T-cell (primary cell): Measurements from ENCODE around the gene LRRC75A. TPM values are rescaled to one million over a fixed set of nuclear protein-coding genes. Genes with fewer than 3 reads are reported as not detected.

Source experiments
- ATAC-seq, 4 experiments: fragments of 200-7000 bp in 3 of 4; fragments of 150-1000 bp in 1 of 4; cut with Tn5 transposase; replicated peaks in 1 of 4; 1 replicate in 3 of 4; 2 replicates in 1 of 4; pipeline ENCODE4 v1.10.0; 2021; ENCODE audit warnings: moderate library complexity in 3 of 4, mild to moderate bottlenecking in 2 of 4, moderate number of reproducible peaks in 1 of 4
- CTCF ChIA-PET, 2 donors: fragments of 300-600 bp; sonication (Branson Sonifier 250); formaldehyde crosslinking; loops; one replicate each; lab custom pipeline; 2022; ENCODE audit warnings: antibody characterized with exemption in 2 of 2; lab: Charles Lee
- POLR2A ChIA-PET, 2 donors: fragments of 300-600 bp; sonication (Branson Sonifier 250); formaldehyde crosslinking; loops; one replicate each; lab custom pipeline; 2022; ENCODE audit warnings: antibody characterized with exemption in 2 of 2; lab: Charles Lee
- DNase-seq, 35 experiments: peaks; one replicate each; pipeline versions ENCODE4 v3.0.0 to v3.0.0-alpha.2; 2013 to 2023
- H3K27ac ChIP-seq: one replicate; pipeline ENCODE4 v1.5.1; 2013; ENCODE audit warnings: low read length
- H3K27me3 ChIP-seq, 2 experiments: replicated peaks in 1 of 2; 1 replicate in 1 of 2; 2 replicates in 1 of 2; pipeline versions ENCODE4 v1.6.1 to v1.7.0; 2013; ENCODE audit warnings: low read length in 1 of 2, mixed read lengths in 1 of 2; ENCODE audit not compliant: control insufficient read depth in 2 of 2, insufficient read depth in 2 of 2; ENCODE audit errors: extremely low read depth in 1 of 2
- H3K36me3 ChIP-seq, 2 donors: 1 replicate in 1 of 2; 2 replicates in 1 of 2; pipeline versions ENCODE4 v1.6.1 to v1.7.0; 2013; ENCODE audit warnings: low read length in 1 of 2; ENCODE audit not compliant: control insufficient read depth in 2 of 2, insufficient read depth in 1 of 2; ENCODE audit errors: extremely low read depth in 1 of 2
- H3K4me1 ChIP-seq, 2 experiments: 1 replicate in 1 of 2; 2 replicates in 1 of 2; pipeline versions ENCODE4 v1.6.1 to v1.7.0; 2013; ENCODE audit warnings: low read length in 2 of 2, mixed read lengths in 1 of 2; ENCODE audit not compliant: insufficient read depth in 2 of 2, control insufficient read depth in 1 of 2; ENCODE audit errors: extremely low read depth in 1 of 2
- H3K4me3 ChIP-seq, 2 donors: 1 replicate in 1 of 2; 2 replicates in 1 of 2; pipeline versions ENCODE4 v1.5.1 to v1.7.0; 2013; ENCODE audit warnings: mild to moderate bottlenecking in 2 of 2, low read length in 1 of 2, moderate library complexity in 1 of 2; ENCODE audit not compliant: control insufficient read depth in 1 of 2; ENCODE audit errors: extremely low read depth in 1 of 2
- H3K9me3 ChIP-seq: 2 replicates; pipeline ENCODE4 v1.7.0; 2013
- H3K27ac Mint-ChIP-seq, 2 donors: one replicate each; pipeline ENCODE4 v1.8.0; 2020 to 2021; ENCODE audit warnings: mild to moderate bottlenecking in 2 of 2, mixed read lengths in 2 of 2
- H3K27me3 Mint-ChIP-seq, 2 donors: one replicate each; pipeline ENCODE4 v1.8.0; 2021 to 2022; ENCODE audit warnings: mixed read lengths in 2 of 2
- H3K36me3 Mint-ChIP-seq: one replicate; pipeline ENCODE4 v1.8.0; 2021; ENCODE audit warnings: mixed read lengths
- H3K4me1 Mint-ChIP-seq, 3 donors: one replicate each; pipeline ENCODE4 v1.8.0; 2020 to 2022; ENCODE audit warnings: mixed read lengths in 3 of 3, mild to moderate bottlenecking in 1 of 3
- H3K4me3 Mint-ChIP-seq, 3 donors: one replicate each; pipeline ENCODE4 v1.8.0; 2020 to 2022; ENCODE audit warnings: mild to moderate bottlenecking in 3 of 3, mixed read lengths in 3 of 3, moderate library complexity in 3 of 3
- H3K9me3 Mint-ChIP-seq, 3 donors: one replicate each; pipeline ENCODE4 v1.8.0; 2020 to 2022; ENCODE audit warnings: mixed read lengths in 3 of 3
- WGBS: methylation state at CpG from one replicate; pipeline ENCODE4 v1.1.5; 2013; ENCODE audit warnings: missing lambda C conversion rate; ENCODE audit not compliant: insufficient coverage; 5-methylcytosine and 5-hydroxymethylcytosine counted together
- total RNA-seq, 35 experiments: library from RNA in 6 of 35; stranded (reverse) in 6 of 35; fragments of 120-200 nt in 1 of 35; gene quantifications; one replicate each; pipeline versions ENCODE4 v1.2.1 to v1.2.4 and lab custom pipeline; 2013 to 2026

LRRC75A gene
- total RNA-seq, 5 donors from 2014 or later (not counting 1 experiment from before 2014, with no cell fraction given), result 3.5 to 7.8 (median 5.4) TPM

DNA sequence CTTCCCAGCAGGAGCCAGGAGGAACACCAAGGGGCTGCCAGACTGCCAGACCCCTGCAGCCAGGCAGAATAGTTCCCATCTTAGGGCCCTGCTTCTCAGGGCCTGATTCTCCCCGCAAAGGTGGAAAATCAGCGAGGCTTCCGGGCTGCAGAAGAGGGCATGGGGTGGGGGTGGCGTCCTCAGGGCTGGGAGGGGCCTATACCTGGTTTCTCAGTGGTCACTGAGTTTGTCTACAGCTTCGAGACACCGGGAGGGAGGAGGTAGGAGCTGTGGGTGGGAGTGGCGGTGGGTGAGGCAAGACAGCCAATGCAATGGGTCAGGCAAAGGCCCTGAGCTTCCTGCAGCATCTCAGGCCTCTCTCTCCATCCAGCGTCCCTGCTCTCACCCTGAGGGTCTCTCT, 14.3 kb downstream of the LRRC75A start:
- H3K4me3 ChIP-seq, result no peak overlapping the region
- ATAC-seq (no peak), DNase-seq (no peak)
- no peaks in the 10 kb centered on the region for H3K9me3 ChIP-seq
- Mint-ChIP-seq H3K4me1 (no peaks in the 10 kb centered on the region), H3K4me3 (no peak overlapping the region), H3K27ac (no peak overlapping the region), H3K27me3 (no peaks in the 10 kb centered on the region), H3K9me3 (no peaks in the 10 kb centered on the region), H3K36me3 (no peaks in the 10 kb centered on the region)
- no peaks in the 10 kb centered on the region for H3K4me1 ChIP-seq
- CTCF ChIA-PET, result no interaction called here
- POLR2A ChIA-PET, result no interaction called here
- H3K27me3 ChIP-seq, result peaks cover 0 to 6% of the 10 kb centered on the region in 2 experiments
- WGBS, result 88% methylated on average over 4 of the region's 8 CpGs
- no peak overlapping the region for H3K27ac ChIP-seq
- peaks cover 0 to 2% of the 10 kb centered on the region in 2 donors for H3K36me3 ChIP-seq

DNA sequence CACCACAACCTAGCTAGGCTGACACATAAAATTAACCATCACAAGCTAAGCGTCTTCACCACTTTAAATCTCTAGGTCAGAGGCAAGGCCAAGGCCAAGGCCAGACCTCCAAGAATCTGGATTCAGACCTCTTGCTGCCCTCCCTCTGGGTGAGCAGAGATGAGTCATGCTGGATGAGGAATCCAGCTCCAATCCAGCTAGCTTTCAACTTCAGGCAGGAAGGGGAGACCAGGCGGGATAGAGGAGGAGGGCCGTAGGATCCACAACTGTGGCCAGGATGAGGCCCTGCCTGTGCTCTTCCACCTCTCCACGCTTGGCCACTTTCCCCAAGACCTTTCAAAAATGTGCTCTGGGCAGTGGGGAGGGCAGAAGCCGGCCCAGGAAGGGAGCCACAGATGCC, 14.7 kb downstream of the LRRC75A start:
- H3K27ac ChIP-seq, result no peak overlapping the region
- no peaks in the 10 kb centered on the region for H3K9me3 ChIP-seq
- no peak overlapping the region for H3K4me3 ChIP-seq
- no peaks in the 10 kb centered on the region for H3K36me3 Mint-ChIP-seq
- DNase-seq (no peak), ATAC-seq (no peak)
- 100% methylated on average over 4 of the region's 5 CpGs for WGBS
- H3K4me3 Mint-ChIP-seq, result no peak overlapping the region
- no peak overlapping the region for H3K27ac Mint-ChIP-seq
- no peaks in the 10 kb centered on the region for H3K4me1 ChIP-seq
- no peaks in the 10 kb centered on the region for H3K27me3 Mint-ChIP-seq
- H3K27me3 ChIP-seq, result peaks cover 0 to 4% of the 10 kb centered on the region in 2 experiments
- no peaks in the 10 kb centered on the region for H3K9me3 Mint-ChIP-seq
- CTCF ChIA-PET, result no interaction called here
- POLR2A ChIA-PET, result no interaction called here
- peaks cover 0 to 2% of the 10 kb centered on the region in 2 donors for H3K36me3 ChIP-seq
- H3K4me1 Mint-ChIP-seq, result no peaks in the 10 kb centered on the region

DNA sequence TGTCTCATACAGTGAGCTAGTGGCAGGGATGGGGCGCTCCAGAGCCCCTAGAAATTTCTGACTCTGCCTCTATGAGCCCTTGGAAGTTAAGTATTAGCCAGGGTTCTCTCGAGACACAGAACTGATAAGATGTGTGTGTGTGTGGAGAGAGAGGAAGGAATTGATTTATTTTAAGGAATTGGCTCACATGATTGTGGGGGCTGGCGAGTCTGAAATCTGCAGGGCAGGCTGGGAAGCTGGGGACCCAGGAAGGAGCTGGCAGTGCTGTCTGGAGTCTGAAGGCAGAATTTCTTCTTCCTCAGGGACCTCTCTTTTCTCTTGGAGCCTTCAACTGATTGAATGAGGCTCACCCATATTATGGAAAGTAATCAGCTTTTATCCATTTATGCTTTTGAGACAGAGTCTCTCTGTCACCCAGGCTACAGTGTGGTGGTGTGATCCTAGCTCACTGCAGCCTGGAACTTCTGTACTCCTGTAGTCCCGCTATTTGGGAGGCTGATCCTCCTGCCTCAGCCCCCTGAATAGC, 16.8 kb downstream of the LRRC75A start:
- CTCF ChIA-PET, result interaction anchor here in 1 of 2 donors (0.7 kb wide), 1 partner anchor 897 kb away, joined by 3 read pairs; no protein-coding TSS in a partner anchor
- 84% methylated on average over 2 of the region's 4 CpGs for WGBS
- no peak for DNase-seq

DNA sequence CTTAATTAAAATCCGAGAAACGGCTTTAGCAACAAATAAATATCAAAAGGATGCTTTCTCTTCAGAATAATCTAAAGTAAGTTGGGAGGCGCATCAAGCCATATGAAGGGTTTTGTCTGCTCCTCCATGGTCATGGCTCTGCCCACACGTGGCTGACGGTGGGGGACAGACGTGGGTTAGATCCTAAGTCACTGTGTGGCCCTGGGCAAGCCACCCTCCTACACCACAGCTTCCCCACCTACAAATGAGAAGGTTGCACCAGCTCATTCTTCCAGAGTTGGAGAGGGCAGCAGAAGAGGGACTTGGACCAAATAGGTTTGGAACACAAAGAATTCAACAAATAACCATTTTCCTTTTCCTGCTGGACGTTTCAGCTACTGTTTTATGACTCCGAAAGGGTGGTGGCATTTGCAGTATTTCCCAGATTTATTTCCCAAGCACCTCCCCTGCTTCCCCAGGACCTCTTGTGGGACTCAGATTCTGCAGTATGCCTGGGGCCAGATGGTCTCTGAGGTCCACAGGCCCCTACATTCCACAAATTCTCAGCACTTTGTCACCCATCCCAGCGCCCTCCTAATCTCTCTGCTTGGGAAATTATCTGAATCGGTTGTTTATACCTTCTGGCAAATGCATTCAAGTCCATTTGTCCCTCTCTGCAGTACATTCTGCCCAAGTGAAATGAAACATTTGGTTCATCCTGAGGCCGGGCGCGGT, 17.8 kb downstream of the LRRC75A start:
- no peaks in the 10 kb centered on the region for H3K4me1 ChIP-seq
- H3K36me3 ChIP-seq, result peaks cover 0 to 2% of the 10 kb centered on the region in 2 donors
- no peak for DNase-seq
- WGBS, result 85% methylated on average over 6 of the region's 13 CpGs
- no peaks in the 10 kb centered on the region for H3K27me3 Mint-ChIP-seq
- POLR2A ChIA-PET, result no interaction called here
- H3K9me3 ChIP-seq, result no peaks in the 10 kb centered on the region
- no peak overlapping the region for H3K4me3 ChIP-seq
- no peaks in the 10 kb centered on the region for H3K27me3 ChIP-seq
- no peak overlapping the region for H3K27ac Mint-ChIP-seq
- no peaks in the 10 kb centered on the region for H3K9me3 Mint-ChIP-seq
- no peak overlapping the region for H3K27ac ChIP-seq
- CTCF ChIA-PET, result no interaction called here
- H3K4me3 Mint-ChIP-seq, result no peak overlapping the region
- ATAC-seq, result no peak
- no peaks in the 10 kb centered on the region for H3K36me3 Mint-ChIP-seq
- no peaks in the 10 kb centered on the region for H3K4me1 Mint-ChIP-seq

More for the DNA sequence above, 16.8 kb downstream of the LRRC75A start:
- H3K27ac Mint-ChIP-seq, result no peak overlapping the region
- no peak for ATAC-seq
- Histone ChIP-seq H3K36me3 (peaks cover 0 to 2% of the 10 kb centered on the region in 2 donors), H3K4me1 (no peaks in the 10 kb centered on the region), H3K4me3 (no peak overlapping the region), H3K27me3 (no peaks in the 10 kb centered on the region), H3K9me3 (no peaks in the 10 kb centered on the region), H3K27ac (no peak overlapping the region)
- H3K36me3 Mint-ChIP-seq, result no peaks in the 10 kb centered on the region
- no peak overlapping the region for H3K4me3 Mint-ChIP-seq
- no peaks in the 10 kb centered on the region for H3K4me1 Mint-ChIP-seq
- H3K27me3 Mint-ChIP-seq, result no peaks in the 10 kb centered on the region
- POLR2A ChIA-PET, result no interaction called here
- no peaks in the 10 kb centered on the region for H3K9me3 Mint-ChIP-seq

DNA sequence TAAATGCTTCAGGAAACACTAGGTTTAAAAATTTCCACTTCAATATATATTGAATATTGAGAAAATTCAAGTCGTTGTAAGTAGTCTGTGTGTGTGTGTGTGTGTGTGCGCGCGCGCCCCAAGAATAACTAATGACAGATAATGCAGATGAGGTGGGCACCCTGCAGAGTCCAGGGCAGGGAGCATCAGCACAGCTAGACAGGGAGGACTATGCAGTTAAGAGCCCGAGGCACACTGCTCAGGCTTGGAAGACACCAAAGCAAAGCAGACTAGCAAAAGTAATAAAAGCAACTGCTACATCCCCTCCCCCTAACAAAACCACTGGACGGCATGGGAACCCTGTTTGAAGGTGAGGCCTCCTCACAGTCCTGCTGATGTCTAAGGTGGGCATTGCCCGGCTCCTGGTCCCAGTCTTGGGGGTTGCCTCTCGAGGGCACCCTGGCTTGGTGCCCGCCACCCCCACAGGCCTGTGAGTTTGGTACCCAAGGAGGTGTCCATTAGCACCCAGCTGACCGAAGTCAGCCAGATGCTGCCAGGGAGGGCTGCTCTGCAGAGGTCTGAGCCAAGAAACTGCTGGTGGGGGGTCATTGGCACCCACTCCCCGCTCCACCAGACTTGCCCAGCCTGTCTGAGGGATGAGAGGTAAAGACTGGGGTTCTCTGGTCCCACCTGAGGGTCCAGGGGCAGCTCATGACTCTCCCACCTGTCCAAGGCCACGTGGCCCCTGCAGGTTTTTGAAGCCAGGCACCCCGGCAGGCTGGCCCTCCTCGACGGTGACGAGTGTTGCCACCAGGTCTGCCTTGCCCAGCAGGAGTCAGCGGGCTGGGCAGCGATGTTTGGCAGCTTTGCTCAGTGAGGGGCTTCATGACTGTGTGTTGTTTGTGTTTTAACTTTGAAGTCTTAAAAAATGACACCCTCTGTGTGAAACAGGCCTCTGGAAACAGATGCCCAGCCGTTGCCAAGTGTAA, 18.7 kb downstream of the LRRC75A start:
- H3K27me3 Mint-ChIP-seq, result no peaks in the 10 kb centered on the region
- POLR2A ChIA-PET, result no interaction called here
- H3K4me3 ChIP-seq, result no peak overlapping the region

DNA sequence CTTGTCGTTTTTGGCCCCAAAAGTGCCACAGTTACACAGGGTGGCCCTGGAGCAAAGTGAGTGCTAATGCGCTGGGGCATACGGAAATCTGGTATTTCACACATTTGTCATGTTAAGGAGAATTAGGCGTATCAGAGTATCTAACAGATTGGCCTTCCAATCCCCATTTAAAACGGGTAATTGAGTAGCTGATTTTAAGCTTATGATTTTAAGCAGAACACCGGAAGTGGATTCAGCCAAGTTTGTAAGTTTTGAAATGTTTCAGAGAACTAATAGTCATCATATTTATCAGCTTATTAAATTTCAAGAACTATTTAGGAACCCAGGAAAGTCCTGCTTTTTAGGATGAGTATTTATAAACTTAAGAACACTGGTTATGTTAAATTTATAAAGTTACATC, 19.5 kb downstream of the LRRC75A start:
- no peak overlapping the region for H3K27ac ChIP-seq
- CTCF ChIA-PET, result no interaction called here
- 91% methylated on average over 1 of the region's 6 CpGs for WGBS

More for the DNA sequence above, 18.7 kb downstream of the LRRC75A start:
- H3K4me1 Mint-ChIP-seq, result no peaks in the 10 kb centered on the region
- H3K27ac ChIP-seq, result no peak overlapping the region
- H3K4me1 ChIP-seq, result no peaks in the 10 kb centered on the region
- CTCF ChIA-PET, result no interaction called here
- no peaks in the 10 kb centered on the region for H3K9me3 ChIP-seq
- no peak overlapping the region for H3K27ac Mint-ChIP-seq
- 89% methylated on average over 9 of the region's 20 CpGs for WGBS
- no peaks in the 10 kb centered on the region for H3K27me3 ChIP-seq
- H3K36me3 ChIP-seq, result peaks cover 0 to 2% of the 10 kb centered on the region in 2 donors
- H3K4me3 Mint-ChIP-seq, result no peak overlapping the region
- no peaks in the 10 kb centered on the region for H3K36me3 Mint-ChIP-seq
- ATAC-seq, result no peak
- H3K9me3 Mint-ChIP-seq, result no peaks in the 10 kb centered on the region
- no peak for DNase-seq

More for the DNA sequence above, 19.5 kb downstream of the LRRC75A start:
- DNase-seq (no peak), ATAC-seq (no peak)
- no peaks in the 10 kb centered on the region for H3K9me3 ChIP-seq
- H3K4me1 ChIP-seq, result no peaks in the 10 kb centered on the region
- peaks cover 0 to 2% of the 10 kb centered on the region in 2 donors for H3K36me3 ChIP-seq
- H3K27me3 ChIP-seq, result no peaks in the 10 kb centered on the region
- POLR2A ChIA-PET, result no interaction called here
- Mint-ChIP-seq H3K36me3 (no peaks in the 10 kb centered on the region), H3K4me1 (no peaks in the 10 kb centered on the region), H3K27ac (no peak overlapping the region), H3K4me3 (no peak overlapping the region), H3K27me3 (no peaks in the 10 kb centered on the region), H3K9me3 (no peaks in the 10 kb centered on the region)
- H3K4me3 ChIP-seq, result no peak overlapping the region
